Vagina (tissue), 2 donors: ENCODE results near the gene RETREG1.

Experiments
- POLR2A ChIP-seq, 2 donors: fragments of 450-650 bp; IDR thresholded peaks; one replicate each; pipeline ENCODE4 v1.6.1; 2017; ENCODE audit warnings: antibody characterized with exemption in 2 of 2, mild to moderate bottlenecking in 2 of 2, moderate library complexity in 2 of 2
- POLR2AphosphoS5 ChIP-seq, 2 donors: sonication (generic); formaldehyde crosslinking; IDR thresholded peaks; one replicate each; pipeline ENCODE4 v1.9.0; 2017; ENCODE audit warnings: antibody characterized with exemption in 2 of 2, mild to moderate bottlenecking in 2 of 2, low read depth in 1 of 2; ENCODE audit not compliant: insufficient read depth in 1 of 2
- TF ChIP-seq, protein P1 (sequence below), 3 experiments: fragments of 450-650 bp in 2 of 3; fragments of 200-600 bp in 1 of 3; sonication (generic) in 1 of 3; IDR thresholded peaks; one replicate each; pipeline ENCODE4 v1.5.1; 2017 to 2019; ENCODE audit warnings: antibody characterized with exemption in 3 of 3, mild to moderate bottlenecking in 2 of 3, moderate library complexity in 2 of 3

DNA sequence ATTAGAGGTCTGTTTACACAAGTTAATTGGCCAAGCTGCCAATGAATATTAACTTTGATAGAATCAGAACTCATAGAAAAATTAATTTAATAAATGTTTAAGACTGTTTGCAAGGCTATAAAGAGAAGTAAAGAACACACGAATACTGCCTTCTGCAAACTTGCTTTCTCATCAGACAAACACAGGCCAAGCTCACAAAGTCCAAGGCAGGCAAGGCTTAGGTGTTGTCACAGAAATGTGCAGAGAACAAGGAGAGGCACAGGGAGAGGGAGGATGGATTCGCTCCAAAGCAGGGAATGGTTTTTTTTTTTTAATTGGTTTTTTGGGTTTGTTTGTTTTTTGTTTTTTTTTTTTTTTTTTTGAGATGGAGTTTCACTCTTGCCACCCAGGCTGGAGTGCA lies 43.4 kb downstream of the RETREG1 start:
- TF ChIP-seq POLR2AphosphoS5 (IDR thresholded peaks at IDR 0.05; ENCODE audit: insufficient read depth in 1 of 2, low read depth in 1 of 2) (no peak), POLR2A (IDR thresholded peaks at IDR 0.05) (no peak)
- TF ChIP-seq, protein P1, sequence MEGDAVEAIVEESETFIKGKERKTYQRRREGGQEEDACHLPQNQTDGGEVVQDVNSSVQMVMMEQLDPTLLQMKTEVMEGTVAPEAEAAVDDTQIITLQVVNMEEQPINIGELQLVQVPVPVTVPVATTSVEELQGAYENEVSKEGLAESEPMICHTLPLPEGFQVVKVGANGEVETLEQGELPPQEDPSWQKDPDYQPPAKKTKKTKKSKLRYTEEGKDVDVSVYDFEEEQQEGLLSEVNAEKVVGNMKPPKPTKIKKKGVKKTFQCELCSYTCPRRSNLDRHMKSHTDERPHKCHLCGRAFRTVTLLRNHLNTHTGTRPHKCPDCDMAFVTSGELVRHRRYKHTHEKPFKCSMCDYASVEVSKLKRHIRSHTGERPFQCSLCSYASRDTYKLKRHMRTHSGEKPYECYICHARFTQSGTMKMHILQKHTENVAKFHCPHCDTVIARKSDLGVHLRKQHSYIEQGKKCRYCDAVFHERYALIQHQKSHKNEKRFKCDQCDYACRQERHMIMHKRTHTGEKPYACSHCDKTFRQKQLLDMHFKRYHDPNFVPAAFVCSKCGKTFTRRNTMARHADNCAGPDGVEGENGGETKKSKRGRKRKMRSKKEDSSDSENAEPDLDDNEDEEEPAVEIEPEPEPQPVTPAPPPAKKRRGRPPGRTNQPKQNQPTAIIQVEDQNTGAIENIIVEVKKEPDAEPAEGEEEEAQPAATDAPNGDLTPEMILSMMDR (IDR thresholded peaks at IDR 0.05), result no peak
